ENCODE data around the gene RNASE8.

The RNASE8 gene

GRCh38 chr14:21093769-21094681 is 36.4 kb downstream of the RNASE8 start:
- no peak for DNase-seq

GRCh38 chr14:21095430-21096205 is 38.0 kb downstream of the RNASE8 start:
- no peak for DNase-seq

DNA sequence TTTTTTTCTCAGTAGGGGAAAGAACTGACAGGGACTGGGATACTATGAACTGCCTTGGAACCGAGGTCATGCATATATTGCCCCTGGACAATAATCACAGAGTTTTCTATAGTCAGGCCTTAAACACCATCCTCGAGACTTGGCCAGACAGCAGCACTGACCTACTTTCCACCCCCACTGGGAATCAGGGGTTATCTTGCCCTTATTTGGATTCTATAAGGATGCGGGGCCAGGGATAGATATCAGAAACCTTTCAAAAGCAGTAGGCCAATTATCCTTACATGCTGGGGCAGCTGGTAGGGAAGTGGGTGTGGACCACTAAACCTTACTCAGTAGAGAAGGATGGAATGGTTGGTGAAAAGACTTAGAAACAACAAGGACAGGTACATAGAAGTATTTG is 38.8 kb downstream of the RNASE8 start:
- no peak for DNase-seq

- DNase-seq: no peak
Measured at GRCh38 chr14:21096978-21097635, 39.5 kb downstream of the RNASE8 start.

DNA sequence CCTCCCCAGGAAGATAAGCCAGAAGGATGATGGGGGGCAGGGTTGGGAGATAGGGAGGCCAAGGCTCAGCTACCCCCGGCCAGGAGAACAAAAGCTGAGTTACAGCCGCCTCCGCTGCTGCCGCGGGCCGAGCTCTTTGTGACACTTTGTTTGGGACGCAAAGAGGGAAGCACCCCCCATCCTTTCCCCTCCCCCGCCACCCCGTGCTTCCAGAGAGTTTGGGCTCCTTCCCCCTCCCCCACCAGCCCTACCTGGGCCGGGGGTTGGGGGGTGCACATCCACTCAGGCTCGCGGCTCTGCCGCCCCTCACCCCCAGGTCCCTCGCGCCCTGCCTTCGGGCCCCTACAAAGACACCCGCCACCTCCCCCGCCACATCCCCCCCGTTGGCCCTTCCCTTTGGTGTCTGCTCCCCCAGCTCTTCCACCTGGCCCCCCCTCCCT is 40.0 kb downstream of the RNASE8 start:
- DNase-seq: no peak

DNA sequence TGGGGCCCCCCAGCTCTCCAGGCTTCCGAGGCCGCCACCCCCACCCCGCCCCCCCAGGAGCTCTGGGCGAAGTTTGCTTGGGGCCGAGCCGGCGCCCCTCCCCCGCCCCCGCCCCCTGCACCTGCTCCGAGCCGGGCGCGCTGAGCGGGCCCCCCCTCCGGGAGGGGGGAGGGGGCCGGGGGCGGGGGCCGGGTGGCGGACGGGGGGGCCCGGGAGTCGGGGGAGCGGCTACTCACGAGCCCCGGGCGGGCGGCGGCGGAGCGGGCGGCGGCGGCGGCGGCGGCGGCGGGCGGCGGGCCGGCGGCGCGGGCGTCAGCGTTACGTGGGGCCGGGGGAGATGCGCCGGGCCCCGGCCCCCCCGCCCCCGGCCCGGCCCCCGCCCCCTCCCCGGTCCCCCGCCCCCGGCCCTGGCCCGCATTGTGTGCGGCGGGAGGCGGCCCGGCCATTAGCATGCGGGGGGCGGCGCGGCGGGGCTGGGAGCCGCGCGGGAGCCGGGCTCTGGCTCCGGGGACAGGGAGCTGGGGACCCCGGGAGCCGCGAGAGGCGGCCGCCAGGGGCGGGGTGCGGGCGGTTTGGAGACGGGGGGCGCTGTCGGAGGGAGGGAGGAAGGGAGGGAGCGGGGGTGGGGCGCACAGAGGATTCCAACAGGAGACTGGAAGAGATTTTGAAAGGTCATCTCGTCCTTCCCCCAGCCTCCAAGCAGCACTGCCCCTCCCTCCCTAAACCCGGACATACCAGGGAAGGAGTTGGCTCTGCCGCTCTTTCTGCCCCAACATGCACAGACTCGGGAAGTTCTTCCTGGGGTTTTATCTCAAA is 40.7 kb downstream of the RNASE8 start, which contains the start of gene ZNF219:
Gene ZNF219 (minus strand): TSS at position 580 of the 816 bp plus-strand sequence. CDS start 5,064 bp downstream, outside the sequence.
- peak in 1 of 4 experiments; percentile 37 for DNase-seq

- DNase-seq: no peak
Measured at GRCh38 chr14:21098892-21099595, 41.4 kb downstream of the RNASE8 start.

- no peak for DNase-seq
Measured at GRCh38 chr14:21099596-21099985, 42.0 kb downstream of the RNASE8 start.

GRCh38 chr14:21100931-21101330 is 43.3 kb downstream of the RNASE8 start, which contains the start of gene TMEM253:
TSS of gene TMEM253 (plus strand) at chr14:21101066. CDS start at chr14:21101344, 278 bp downstream.
- no peak for DNase-seq

- DNase-seq: no peak
Measured at GRCh38 chr14:21101802-21102413, 44.3 kb downstream of the RNASE8 start.

GRCh38 chr14:21102521-21103410 is 45.1 kb downstream of the RNASE8 start:
- DNase-seq: no peak

DNA sequence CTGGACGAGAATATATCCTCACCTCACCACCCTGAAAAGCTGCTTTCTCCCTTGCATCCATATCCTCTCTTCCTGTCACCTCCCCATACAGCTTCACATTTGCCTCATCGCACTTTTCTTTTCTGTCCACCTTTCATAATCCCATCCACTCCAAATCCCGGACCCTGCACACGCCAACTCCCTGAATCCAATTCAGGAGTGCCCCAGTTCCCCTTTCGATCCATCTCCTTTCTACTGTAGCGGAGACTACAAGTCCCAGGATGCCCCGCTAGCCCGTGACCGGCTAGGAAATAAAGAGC is 45.7 kb downstream of the RNASE8 start:
- DNase-seq: no peak

GRCh38 chr14:21103710-21104447 is 46.3 kb downstream of the RNASE8 start:
- peak; percentile 81 to 92 (median 87) for DNase-seq

DNA sequence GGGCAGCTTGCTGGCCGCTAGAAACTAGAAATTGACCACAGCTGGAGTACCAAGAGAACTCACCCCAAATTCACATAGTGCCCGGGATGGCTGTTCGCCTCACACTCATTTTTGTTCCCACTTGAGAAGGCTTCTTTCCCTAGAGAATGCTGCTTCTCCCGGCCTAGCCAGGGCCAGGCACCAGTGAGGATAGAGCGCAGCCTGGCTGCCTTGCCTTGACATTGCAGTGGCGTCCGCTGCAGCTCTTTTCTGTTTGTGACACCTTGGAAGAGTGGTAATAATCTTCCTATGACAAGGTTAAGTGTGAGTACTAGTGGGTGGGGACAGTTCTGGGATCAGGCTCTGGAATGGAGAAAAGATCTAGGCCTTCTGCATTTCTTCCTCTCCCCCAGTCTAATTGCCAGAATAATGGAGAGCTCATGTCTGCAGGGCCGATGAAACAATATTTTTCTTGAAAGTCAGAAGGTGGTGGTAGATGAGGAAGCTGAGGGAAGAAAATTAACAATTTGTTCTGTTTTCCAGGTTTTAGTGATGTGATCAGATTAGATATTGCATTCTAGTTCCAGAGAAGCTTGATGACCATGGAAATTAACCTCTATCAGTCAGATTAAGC is 46.9 kb downstream of the RNASE8 start:
- peak in 3 of 4 experiments; percentile 29 to 64 (median 42) for DNase-seq

GRCh38 chr14:21105095-21105494 is 47.5 kb downstream of the RNASE8 start:
- no peak for DNase-seq

DNA sequence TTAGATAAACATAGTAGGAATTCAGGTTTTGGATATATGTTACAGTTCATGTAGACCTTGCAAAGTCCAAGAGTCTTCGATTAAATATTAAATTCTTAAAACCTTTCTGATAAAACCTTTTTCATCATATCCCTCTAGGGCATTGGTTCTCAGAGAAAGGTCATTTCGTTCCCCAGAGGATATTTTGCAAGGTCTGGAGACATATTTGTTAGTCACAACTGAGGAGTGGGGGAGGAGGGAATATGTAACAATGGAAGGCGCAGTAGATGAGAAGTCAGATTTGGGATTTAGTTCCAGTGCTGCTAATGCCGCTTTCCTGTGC is 48.5 kb downstream of the RNASE8 start:
- no peak for DNase-seq

DNA sequence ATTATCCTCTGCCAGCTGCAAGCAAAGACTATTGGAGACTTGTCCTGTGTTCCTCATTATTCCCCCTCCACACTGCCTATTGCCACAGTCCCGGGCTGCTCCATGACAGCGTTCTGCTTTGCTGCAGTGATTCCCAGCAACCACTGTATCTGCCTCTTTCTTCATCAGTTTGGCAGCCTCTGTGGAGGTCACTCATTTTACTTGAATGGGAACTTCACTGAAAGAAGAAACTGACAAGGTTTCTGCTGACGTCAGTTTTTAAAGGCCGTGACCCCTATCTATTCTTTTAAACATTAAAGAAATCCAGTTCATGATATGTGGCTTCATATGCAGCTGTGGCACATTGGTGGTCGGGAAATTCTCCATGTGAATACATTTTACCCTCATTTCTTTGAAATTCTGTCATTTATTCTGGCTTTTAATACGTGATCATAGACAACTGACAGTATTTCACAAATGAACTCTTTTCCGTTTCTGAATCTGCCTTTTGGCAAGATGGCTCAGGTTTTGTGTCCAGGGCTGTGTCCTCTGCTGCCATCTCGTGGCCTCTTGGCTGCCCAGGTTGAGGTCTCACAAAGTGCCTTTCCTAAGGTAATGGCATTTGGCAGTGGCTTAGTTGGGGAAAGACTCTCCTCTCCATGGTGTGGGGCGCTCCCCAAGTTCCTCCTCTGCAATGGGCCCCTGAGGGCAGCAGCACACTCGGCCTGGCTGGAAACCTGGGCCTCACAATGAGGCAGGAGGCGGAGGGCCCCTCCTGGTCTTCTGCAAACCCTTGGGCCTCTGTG is 49.1 kb downstream of the RNASE8 start:
- DNase-seq: peak; percentile 37 to 69 (median 52)

- no peak for DNase-seq
Measured at GRCh38 chr14:21107283-21107800, 49.7 kb downstream of the RNASE8 start.
